Kidney (tissue), 14 donors: ENCODE measurements around the gene PCBD2. TPM values are rescaled to one million over a fixed set of nuclear protein-coding genes. Genes with fewer than 3 reads are reported as not detected.

Source experiments
- DNase-seq, 5 donors: peaks; one replicate each; pipeline ENCODE4 v3.0.0-alpha.2; 2013 to 2020
- FAIRE-seq: peaks from 2 replicates; lab custom pipeline; 2012; peaks lifted over from hg19 to GRCh38; lab: Jason Lieb, UNC
- H3K27ac ChIP-seq, 2 donors: one replicate each; pipeline ENCODE4 v1.7.0; 2013; ENCODE audit warnings: low read depth in 2 of 2, low read length in 2 of 2, inconsistent platforms in 1 of 2
- H3K27me3 ChIP-seq: one replicate; pipeline ENCODE4 v1.7.1; 2013; ENCODE audit warnings: low read length, inconsistent platforms; ENCODE audit not compliant: control insufficient read depth, insufficient read depth
- H3K36me3 ChIP-seq, 3 donors: one replicate each; pipeline versions ENCODE4 v1.7.0 to v1.7.1; 2013; ENCODE audit warnings: low read length in 3 of 3, control low read depth in 1 of 3, inconsistent platforms in 1 of 3; ENCODE audit not compliant: insufficient read depth in 3 of 3, control insufficient read depth in 2 of 3
- H3K4me1 ChIP-seq, 3 donors: one replicate each; pipeline versions ENCODE4 v1.7.0 to v1.7.1; 2013; ENCODE audit warnings: low read length in 3 of 3, inconsistent platforms in 1 of 3, low read depth in 1 of 3; ENCODE audit not compliant: control insufficient read depth in 2 of 3, insufficient read depth in 2 of 3
- H3K4me3 ChIP-seq, 3 donors: one replicate each; pipeline versions ENCODE4 v1.7.0 to v1.8.1; 2013; ENCODE audit warnings: low read length in 3 of 3, control low read depth in 1 of 3, inconsistent platforms in 1 of 3
- H3K9ac ChIP-seq, 3 donors: one replicate each; pipeline versions ENCODE4 v1.7.0 to v1.7.1; 2013; ENCODE audit warnings: low read length in 3 of 3, control low read depth in 1 of 3, inconsistent platforms in 1 of 3
- H3K9me3 ChIP-seq, 3 donors: one replicate each; pipeline versions ENCODE4 v1.7.0 to v1.7.1; 2013; ENCODE audit warnings: low read length in 3 of 3, control low read depth in 1 of 3, inconsistent platforms in 1 of 3; ENCODE audit not compliant: control insufficient read depth in 2 of 3, insufficient read depth in 1 of 3
- intact Hi-C: fragments of 100-400 bp; cut with DNase I; formaldehyde crosslinking; loops from one replicate; pipeline ENCODE4 v1.11.1; 2022
- polyA plus RNA-seq: library from polyadenylated mRNA; stranded (reverse); fragments of 350-450 nt; fragmentation: Illumina TruSeq; extraction: RNeasy Lipid Tissue Mini Kit (QIAGEN cat#74804); gene quantifications from one replicate; pipeline ENCODE4 v1.2.3, GENCODE V29; 2014; ENCODE audit warnings: low read depth, low replicate concordance; ENCODE audit not compliant: insufficient read depth
- total RNA-seq: library from RNA; stranded (reverse); fragmentation: NEBNext Ultra II Directional; extraction: Animal tissue kit (Norgen Biotek cat#: 25700); gene quantifications from one replicate; pipeline ENCODE4 v1.2.1, GENCODE V29; 2021
- TF ChIP-seq, protein P1 (sequence below): IDR thresholded peaks from 3 replicates; pipeline ENCODE4 v1.5.1; 2012; ENCODE audit warnings: mild to moderate bottlenecking, moderate library complexity, borderline replicate concordance; ENCODE audit not compliant: insufficient read depth; ENCODE audit errors: extremely low read depth
- donor health status: control.
- donor health status: control.
- donor health status: control.
- donor health status: control.
- donor health status: control.
- donor health status: DM: yes; HTN: yes; CAD: no.
- donor health status: Normal renal cell carcinoma (clear cell type).

PCBD2 gene
- total and polyA plus RNA-seq, 2 donors from 2014 or later = 8.4 to 19.2 TPM

DNA sequence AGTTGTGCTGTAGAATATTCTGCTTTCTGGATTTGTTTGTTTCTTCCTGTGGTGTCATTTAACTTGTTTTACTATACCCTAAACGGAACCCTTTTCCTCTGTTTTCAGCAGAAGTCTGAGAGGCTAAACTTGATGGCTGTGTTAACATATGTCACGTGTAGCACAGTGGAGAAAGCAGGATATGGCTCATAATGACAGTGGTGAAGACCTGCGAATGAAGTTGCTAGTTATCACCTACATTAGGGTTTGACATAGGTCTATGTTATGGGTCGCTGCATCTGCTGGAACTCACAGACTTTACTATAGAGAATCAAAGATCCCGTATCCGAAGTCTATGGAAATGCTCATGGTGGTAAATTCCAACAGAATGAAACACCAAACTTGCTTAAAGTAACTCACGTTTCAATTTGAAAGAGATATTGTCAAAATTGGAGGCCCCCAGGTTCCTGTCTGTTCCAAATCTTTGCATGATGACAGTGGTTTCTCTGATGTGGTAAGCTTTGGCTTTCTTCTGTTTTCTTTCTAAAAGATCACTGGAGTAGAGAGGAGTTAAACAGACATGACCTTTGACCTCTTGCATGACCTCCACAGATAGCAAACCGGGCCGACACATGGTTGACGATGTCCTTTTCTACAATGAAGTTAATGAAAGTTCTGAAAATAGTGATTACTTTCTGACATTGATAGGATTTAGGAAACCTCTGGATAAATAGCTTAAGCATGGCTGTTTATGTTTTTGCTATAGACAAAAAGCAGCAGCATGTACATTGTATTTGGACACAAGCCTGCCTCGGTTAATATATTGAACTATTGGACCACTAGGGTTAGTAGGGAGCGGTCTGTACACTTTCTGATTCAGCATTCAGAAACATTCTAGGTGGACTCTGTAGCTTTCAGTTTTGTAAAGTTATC is 59.7 kb downstream of the PCBD2 start:
- DNase-seq (no peak), FAIRE-seq (no peak)
- Histone ChIP-seq H3K4me1 (no peaks in the 10 kb centered on the region), H3K36me3 (peaks cover 0 to 14% (median 3%) of the 10 kb centered on the region in 3 donors), H3K27ac (no peak overlapping the region), H3K27me3 (no peaks in the 10 kb centered on the region), H3K4me3 (no peak overlapping the region), H3K9me3 (no peaks in the 10 kb centered on the region), H3K9ac (no peak overlapping the region)
- intact Hi-C loops = no loop called here
- TF ChIP-seq, protein P1, sequence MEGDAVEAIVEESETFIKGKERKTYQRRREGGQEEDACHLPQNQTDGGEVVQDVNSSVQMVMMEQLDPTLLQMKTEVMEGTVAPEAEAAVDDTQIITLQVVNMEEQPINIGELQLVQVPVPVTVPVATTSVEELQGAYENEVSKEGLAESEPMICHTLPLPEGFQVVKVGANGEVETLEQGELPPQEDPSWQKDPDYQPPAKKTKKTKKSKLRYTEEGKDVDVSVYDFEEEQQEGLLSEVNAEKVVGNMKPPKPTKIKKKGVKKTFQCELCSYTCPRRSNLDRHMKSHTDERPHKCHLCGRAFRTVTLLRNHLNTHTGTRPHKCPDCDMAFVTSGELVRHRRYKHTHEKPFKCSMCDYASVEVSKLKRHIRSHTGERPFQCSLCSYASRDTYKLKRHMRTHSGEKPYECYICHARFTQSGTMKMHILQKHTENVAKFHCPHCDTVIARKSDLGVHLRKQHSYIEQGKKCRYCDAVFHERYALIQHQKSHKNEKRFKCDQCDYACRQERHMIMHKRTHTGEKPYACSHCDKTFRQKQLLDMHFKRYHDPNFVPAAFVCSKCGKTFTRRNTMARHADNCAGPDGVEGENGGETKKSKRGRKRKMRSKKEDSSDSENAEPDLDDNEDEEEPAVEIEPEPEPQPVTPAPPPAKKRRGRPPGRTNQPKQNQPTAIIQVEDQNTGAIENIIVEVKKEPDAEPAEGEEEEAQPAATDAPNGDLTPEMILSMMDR = no peak

DNA sequence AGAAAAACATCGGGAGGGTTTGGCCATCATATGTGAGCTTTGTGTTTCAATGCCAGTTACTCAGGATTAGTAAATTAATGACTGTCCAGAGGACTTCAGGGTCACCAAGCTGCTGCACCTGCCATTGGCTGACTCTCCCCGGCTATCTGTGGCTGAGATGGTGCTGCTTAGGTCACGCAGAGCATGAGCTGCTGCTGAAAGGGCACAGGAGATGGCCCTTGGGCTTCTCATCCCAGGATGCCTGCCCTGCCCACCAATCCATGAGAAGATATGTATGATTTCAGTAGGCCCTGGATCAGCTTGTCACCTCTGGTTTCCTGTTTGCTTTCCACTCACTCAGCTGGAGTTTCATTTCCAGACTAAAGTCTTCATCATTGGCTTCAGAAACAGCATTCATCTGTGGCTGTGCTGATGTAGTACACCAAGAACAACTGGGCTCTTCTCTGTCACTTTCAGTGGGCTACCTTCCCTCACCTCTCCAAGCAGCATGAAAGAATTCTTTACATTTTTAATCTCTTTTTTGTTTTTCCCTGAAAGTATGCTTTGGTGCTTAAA is 60.4 kb downstream of the PCBD2 start:
- TF ChIP-seq, protein P1 = no peak
- Histone ChIP-seq H3K9ac (no peak overlapping the region), H3K4me1 (no peaks in the 10 kb centered on the region), H3K27me3 (no peaks in the 10 kb centered on the region), H3K27ac (no peak overlapping the region), H3K9me3 (no peaks in the 10 kb centered on the region), H3K36me3 (peaks cover 0 to 14% (median 3%) of the 10 kb centered on the region in 3 donors), H3K4me3 (no peak overlapping the region)
- intact Hi-C loops = no loop called here
- DNase-seq (no peak), FAIRE-seq (no peak)

DNA sequence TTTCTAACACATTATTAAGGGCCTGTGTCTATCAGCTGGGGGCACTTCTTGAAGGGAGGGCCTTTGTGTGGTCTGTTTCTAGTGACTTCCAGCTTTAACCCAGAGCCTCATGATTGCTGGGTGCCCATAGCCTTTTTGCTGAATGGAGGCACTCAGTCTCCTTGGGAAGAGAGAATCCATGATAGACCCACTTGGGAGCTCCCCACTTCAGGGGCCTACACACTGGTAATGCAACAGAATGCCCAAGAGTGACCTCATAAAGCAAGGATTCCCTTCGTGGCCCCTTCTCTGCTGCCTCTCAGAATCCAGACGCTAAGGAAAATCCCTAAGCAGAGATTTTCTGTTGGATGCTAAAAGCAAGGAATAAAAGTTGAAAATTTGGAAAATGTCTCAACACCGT is 62.7 kb downstream of the PCBD2 start, which contains the start of gene CATSPER3:
CATSPER3 (plus strand) TSS at position 301 of the 400 bp plus-strand sequence; CDS start at position 386, 85 bp downstream.
- Histone ChIP-seq H3K36me3 (peaks cover 0 to 6% (median 3%) of the 10 kb centered on the region in 3 donors), H3K27ac (no peak within 1 kb of the TSS), H3K27me3 (no peaks in the 10 kb centered on the region), H3K9ac (no peak within 1 kb of the TSS), H3K9me3 (no peaks in the 10 kb centered on the region), H3K4me1 (no peaks in the 10 kb centered on the region), H3K4me3 (no peak within 1 kb of the TSS)
- intact Hi-C loops = no loop called here
- FAIRE-seq = no peak
- DNase-seq = no peak
- TF ChIP-seq, protein P1 = no peak
